ENCODE data around the gene PKDCC.

- TF ChIP-seq CTCF (IDR thresholded peaks at IDR 0.05; ENCODE audit: low read depth, low read length), result no peak
- no peak for TF ChIP-seq EZH2phosphoT487 (IDR thresholded peaks at IDR 0.05; ENCODE audit: low read depth)
Measured at GRCh38 chr2:42067521-42067920, 19.7 kb downstream of the PKDCC start.
